SK-N-MC (cell line): ENCODE data around the gene OPRD1.

Experiments
- EZH2 ChIP-seq: fragments of 200-600 bp; sonication (generic); IDR thresholded peaks from one replicate; pipeline ENCODE4 v1.6.1; 2017; ENCODE audit warnings: antibody characterized with exemption
- FOXP2 ChIP-seq: optimal IDR thresholded peaks from 2 replicates; pipeline ENCODE3; 2011; ENCODE audit warnings: mild to moderate bottlenecking, moderate library complexity; ENCODE audit not compliant: insufficient read depth; ENCODE audit errors: extremely low read length, control extremely low read depth
- POLR2AphosphoS5 ChIP-seq: IDR thresholded peaks from 2 replicates; pipeline ENCODE4 v1.6.1; 2012; ENCODE audit warnings: mild to moderate bottlenecking, low read depth, low read length, borderline replicate concordance

DNA sequence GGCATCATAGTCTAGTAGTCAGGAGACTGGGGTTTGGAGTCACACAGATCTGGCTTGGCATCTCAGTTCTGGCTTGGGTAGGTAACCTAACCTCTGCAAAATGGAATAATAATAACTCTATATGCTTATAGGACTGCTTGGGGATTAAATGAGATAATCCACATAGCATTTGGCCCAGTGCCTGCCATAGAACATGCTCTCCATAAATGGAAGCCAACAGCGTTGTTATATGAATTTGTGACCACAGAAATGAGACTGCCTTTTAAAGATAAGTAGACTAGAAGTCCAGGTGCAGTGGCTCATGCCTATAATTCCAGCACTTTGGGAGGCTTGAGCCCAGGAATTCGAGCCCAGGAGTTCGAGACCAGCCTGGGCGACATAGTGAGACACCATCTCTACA lies 4.0 kb upstream of the OPRD1 start:
- TF ChIP-seq POLR2AphosphoS5, result no peak
- no peak for TF ChIP-seq EZH2
- no peak for TF ChIP-seq FOXP2
